H9 (cell line): ENCODE measurements around the gene DELE1. TPM values are rescaled to one million over a fixed set of nuclear protein-coding genes. Genes with fewer than 3 reads are reported as not detected.

Experiments
- DNase-seq: peaks from one replicate; pipeline ENCODE4 v3.0.0-alpha.2; 2017
- H2AFZ ChIP-seq: one replicate; pipeline ENCODE4 v1.6.1; 2013; ENCODE audit warnings: mild to moderate bottlenecking, low read length, control low read depth, moderate library complexity
- H2AK5ac ChIP-seq: 2 replicates; pipeline ENCODE4 v1.6.1; 2013; ENCODE audit warnings: low read length, control low read depth, mixed read lengths; ENCODE audit not compliant: insufficient read length
- H2BK120ac ChIP-seq: one replicate; pipeline ENCODE4 v1.6.1; 2013; ENCODE audit warnings: low read depth, mild to moderate bottlenecking, low read length, control low read depth, inconsistent platforms; ENCODE audit not compliant: poor library complexity, severe bottlenecking
- H2BK12ac ChIP-seq: 2 replicates; pipeline ENCODE4 v1.6.1; 2013; ENCODE audit warnings: low read length, control low read depth, mixed read lengths, low read depth; ENCODE audit not compliant: insufficient read length
- H2BK15ac ChIP-seq: 2 replicates; pipeline ENCODE4 v1.6.1; 2013; ENCODE audit warnings: low read depth, low read length, control low read depth
- H2BK20ac ChIP-seq: one replicate; pipeline ENCODE4 v1.6.1; 2013; ENCODE audit warnings: low read depth, mild to moderate bottlenecking, low read length, control low read depth, inconsistent platforms; ENCODE audit not compliant: poor library complexity, severe bottlenecking
- H2BK5ac ChIP-seq: 2 replicates; pipeline ENCODE4 v1.6.1; 2013; ENCODE audit warnings: low read length, control low read depth, mixed read lengths; ENCODE audit not compliant: insufficient read length
- H3K14ac ChIP-seq: 2 replicates; pipeline ENCODE4 v1.6.1; 2013; ENCODE audit warnings: low read length, control low read depth; ENCODE audit not compliant: insufficient read depth
- H3K18ac ChIP-seq: 2 replicates; pipeline ENCODE4 v1.6.1; 2013; ENCODE audit warnings: low read depth, mild to moderate bottlenecking, mixed read lengths, low read length, control low read depth; ENCODE audit not compliant: insufficient read length
- H3K23ac ChIP-seq: 2 replicates; pipeline ENCODE4 v1.6.1; 2013; ENCODE audit warnings: low read length, control low read depth, mixed read lengths, low read depth; ENCODE audit not compliant: insufficient read length
- H3K23me2 ChIP-seq: 2 replicates; pipeline ENCODE4 v1.6.1; 2013; ENCODE audit warnings: low read depth, mild to moderate bottlenecking, mixed read lengths, low read length, control low read depth; ENCODE audit not compliant: insufficient read length, poor library complexity, severe bottlenecking
- H3K27ac ChIP-seq: 2 replicates; pipeline ENCODE4 v1.5.1; 2013; ENCODE audit warnings: low read length, control low read depth, mixed read lengths, low read depth; ENCODE audit not compliant: insufficient read length
- H3K27me3 ChIP-seq: 2 replicates; pipeline ENCODE4 v1.6.1; 2013; ENCODE audit warnings: low read length, control low read depth, inconsistent platforms; ENCODE audit not compliant: insufficient read depth
- H3K4ac ChIP-seq: 2 replicates; pipeline ENCODE4 v1.6.1; 2013; ENCODE audit warnings: low read depth, mild to moderate bottlenecking, control low read depth, inconsistent platforms, low read length, moderate library complexity
- H3K4me1 ChIP-seq: 2 replicates; pipeline ENCODE4 v1.6.1; 2013; ENCODE audit warnings: low read length, control low read depth, inconsistent platforms; ENCODE audit not compliant: insufficient read depth
- H3K4me2 ChIP-seq: 2 replicates; pipeline ENCODE4 v1.6.1; 2013; ENCODE audit warnings: low read length, control low read depth, mixed read lengths; ENCODE audit not compliant: insufficient read length, insufficient read depth
- H3K56ac ChIP-seq: 2 replicates; pipeline ENCODE4 v1.6.1; 2013; ENCODE audit warnings: low read depth, mild to moderate bottlenecking, mixed read lengths, low read length, control low read depth; ENCODE audit not compliant: insufficient read length
- H3K79me1 ChIP-seq: 2 replicates; pipeline ENCODE4 v1.6.1; 2013; ENCODE audit warnings: low read depth, mild to moderate bottlenecking, moderate library complexity, low read length, control low read depth, inconsistent platforms; ENCODE audit not compliant: insufficient read depth, poor library complexity, severe bottlenecking
- H3K79me2 ChIP-seq: 2 replicates; pipeline ENCODE4 v1.6.1; 2013; ENCODE audit warnings: low read length, control low read depth, inconsistent platforms; ENCODE audit not compliant: insufficient read depth
- H3K9ac ChIP-seq: 2 replicates; pipeline ENCODE4 v1.6.1; 2013; ENCODE audit warnings: low read length, control low read depth, mixed read lengths; ENCODE audit not compliant: insufficient read length; ENCODE audit errors: extremely low read depth
- H3K9me3 ChIP-seq: one replicate; pipeline ENCODE4 v1.6.1; 2013; ENCODE audit warnings: low read depth, low read length, inconsistent platforms; ENCODE audit not compliant: control insufficient read depth
- H3T11ph ChIP-seq: one replicate; pipeline ENCODE4 v1.6.1; 2013; ENCODE audit warnings: mild to moderate bottlenecking, low read length, control low read depth, inconsistent platforms
- H4K20me1 ChIP-seq: one replicate; pipeline ENCODE4 v1.6.1; 2013; ENCODE audit not compliant: control insufficient read depth, insufficient read length, insufficient read depth
- H4K5ac ChIP-seq: 2 replicates; pipeline ENCODE4 v1.6.1; 2013; ENCODE audit warnings: low read depth, mild to moderate bottlenecking, mixed read lengths, low read length, control low read depth; ENCODE audit not compliant: insufficient read length
- H4K8ac ChIP-seq: replicated peaks from 2 replicates; pipeline ENCODE4 v1.6.1; 2013; ENCODE audit warnings: low read length, control low read depth, mixed read lengths, low read depth; ENCODE audit not compliant: insufficient read length
- H4K91ac ChIP-seq: 2 replicates; pipeline ENCODE4 v1.6.1; 2013; ENCODE audit warnings: low read depth, mild to moderate bottlenecking, moderate library complexity, mixed read lengths, low read length, control low read depth; ENCODE audit not compliant: insufficient read length
- H3K27ac Mint-ChIP-seq, 3 experiments: 2 replicates in 2 of 3; 3 replicates in 1 of 3; pipeline ENCODE4 v1.8.0; 2020 to 2021; ENCODE audit warnings: mixed read lengths in 3 of 3, mild to moderate bottlenecking in 1 of 3, moderate library complexity in 1 of 3
- H3K27me3 Mint-ChIP-seq: 2 replicates; pipeline ENCODE4 v1.8.0; 2021; ENCODE audit warnings: low read depth, mild to moderate bottlenecking, moderate library complexity, mixed read lengths
- H3K36me3 Mint-ChIP-seq, 3 experiments: 2 replicates in 2 of 3; 3 replicates in 1 of 3; pipeline ENCODE4 v1.8.0; 2020 to 2021; ENCODE audit warnings: low read depth in 3 of 3, mixed read lengths in 3 of 3; ENCODE audit not compliant: insufficient read depth in 1 of 3
- H3K4me1 Mint-ChIP-seq, 2 experiments: 2 replicates each; pipeline ENCODE4 v1.8.0; 2020; ENCODE audit warnings: mixed read lengths in 2 of 2
- H3K4me3 Mint-ChIP-seq, 2 experiments: 2 replicates in 1 of 2; 3 replicates in 1 of 2; pipeline ENCODE4 v1.8.0; 2020 to 2021; ENCODE audit warnings: mild to moderate bottlenecking in 2 of 2, mixed read lengths in 2 of 2, moderate library complexity in 1 of 2
- H3K9me3 Mint-ChIP-seq, 2 experiments: 2 replicates in 1 of 2; 3 replicates in 1 of 2; pipeline ENCODE4 v1.8.0; 2020; ENCODE audit warnings: mild to moderate bottlenecking in 2 of 2, mixed read lengths in 2 of 2, moderate library complexity in 1 of 2
- WGBS: extraction: QIAGEN DNeasy Blood & Tissue Kit; methylation state at CpG from one replicate; pipeline ENCODE4 v1.1.7; 2013; ENCODE audit warnings: missing lambda C conversion rate, low lambda C conversion rate, mixed read lengths; ENCODE audit not compliant: insufficient read length; ENCODE audit errors: extremely low coverage; 5-methylcytosine and 5-hydroxymethylcytosine counted together
- total RNA-seq: library from RNA; stranded (reverse); gene quantifications from 2 replicates; pipeline ENCODE4 v1.2.1, GENCODE V29; 2021
- TF ChIP-seq, protein P1 (sequence below): fragments of 200-600 bp; sonication (generic); conservative IDR thresholded peaks from 3 replicates; pipeline ENCODE4 v1.8.0; 2021; ENCODE audit warnings: antibody characterized with exemption, mild to moderate bottlenecking

DELE1 gene
- total RNA-seq, 1 experiment from 2014 or later = 75.3 TPM

DNA sequence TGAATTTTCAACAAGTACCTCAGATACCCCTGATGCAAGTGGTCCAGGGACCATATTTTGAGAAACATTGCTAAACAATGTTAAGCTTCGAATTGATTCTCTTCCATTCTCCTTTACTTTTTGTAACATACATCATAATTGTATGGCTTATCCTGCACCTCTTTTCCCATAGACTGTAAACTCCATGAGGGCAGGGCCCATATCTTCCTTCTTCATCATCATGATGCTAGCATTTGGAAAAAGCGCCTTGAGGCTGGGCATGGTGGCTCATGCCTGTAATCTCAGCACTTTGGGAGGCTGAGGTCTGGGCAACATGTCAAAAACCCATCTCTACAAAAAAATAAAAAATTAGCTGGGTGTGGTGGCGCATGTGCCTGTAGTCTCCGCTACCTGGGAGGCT lies 14.5 kb upstream of the DELE1 start:
- H2BK15ac ChIP-seq = no peak overlapping the region
- Mint-ChIP-seq H3K4me1 (peaks cover 8 to 11% of the 10 kb centered on the region in 2 experiments), H3K9me3 (no peaks in the 10 kb centered on the region), H3K36me3 (no peaks in the 10 kb centered on the region), H3K4me3 (no peak overlapping the region), H3K27ac (no peak overlapping the region), H3K27me3 (peaks cover 25% of the 10 kb centered on the region)
- no peak overlapping the region for H3K18ac ChIP-seq
- no peak overlapping the region for H3T11ph ChIP-seq
- no peaks in the 10 kb centered on the region; the same call in 1 of the 2 replicates for H3K27me3 ChIP-seq
- no peak overlapping the region for H4K8ac ChIP-seq
- TF ChIP-seq, protein P1, sequence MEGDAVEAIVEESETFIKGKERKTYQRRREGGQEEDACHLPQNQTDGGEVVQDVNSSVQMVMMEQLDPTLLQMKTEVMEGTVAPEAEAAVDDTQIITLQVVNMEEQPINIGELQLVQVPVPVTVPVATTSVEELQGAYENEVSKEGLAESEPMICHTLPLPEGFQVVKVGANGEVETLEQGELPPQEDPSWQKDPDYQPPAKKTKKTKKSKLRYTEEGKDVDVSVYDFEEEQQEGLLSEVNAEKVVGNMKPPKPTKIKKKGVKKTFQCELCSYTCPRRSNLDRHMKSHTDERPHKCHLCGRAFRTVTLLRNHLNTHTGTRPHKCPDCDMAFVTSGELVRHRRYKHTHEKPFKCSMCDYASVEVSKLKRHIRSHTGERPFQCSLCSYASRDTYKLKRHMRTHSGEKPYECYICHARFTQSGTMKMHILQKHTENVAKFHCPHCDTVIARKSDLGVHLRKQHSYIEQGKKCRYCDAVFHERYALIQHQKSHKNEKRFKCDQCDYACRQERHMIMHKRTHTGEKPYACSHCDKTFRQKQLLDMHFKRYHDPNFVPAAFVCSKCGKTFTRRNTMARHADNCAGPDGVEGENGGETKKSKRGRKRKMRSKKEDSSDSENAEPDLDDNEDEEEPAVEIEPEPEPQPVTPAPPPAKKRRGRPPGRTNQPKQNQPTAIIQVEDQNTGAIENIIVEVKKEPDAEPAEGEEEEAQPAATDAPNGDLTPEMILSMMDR = no peak
- H4K5ac ChIP-seq = no peak overlapping the region
- peaks cover 4% of the 10 kb centered on the region for H3K23me2 ChIP-seq
- H2BK5ac ChIP-seq = no peak overlapping the region
- no peak overlapping the region for H4K91ac ChIP-seq
- H3K4me1 ChIP-seq = peaks cover 2% of the 10 kb centered on the region; the same call in 1 of the 2 replicates
- no peak overlapping the region for H3K56ac ChIP-seq
- no peak overlapping the region for H3K9ac ChIP-seq
- WGBS = no CpG with 5 or more reads among the region's 4 CpGs
- H2BK120ac ChIP-seq = no peak overlapping the region
- no peak overlapping the region for H2BK20ac ChIP-seq
- H3K9me3 ChIP-seq = no peaks in the 10 kb centered on the region
- no peak overlapping the region for H3K14ac ChIP-seq
- no peak overlapping the region for H2BK12ac ChIP-seq
- no peak overlapping the region for H2AK5ac ChIP-seq
- no peak for DNase-seq
- H4K20me1 ChIP-seq = no peaks in the 10 kb centered on the region
- H3K4me2 ChIP-seq = no peak overlapping the region
- H3K27ac ChIP-seq = no peak overlapping the region
- H2AFZ ChIP-seq = no peak overlapping the region
- H3K79me1 ChIP-seq = no peaks in the 10 kb centered on the region
- H3K79me2 ChIP-seq = no peaks in the 10 kb centered on the region
- no peak overlapping the region for H3K23ac ChIP-seq
- no peak overlapping the region for H3K4ac ChIP-seq
